ENCODE data around the gene CCDC57.

CCDC57 gene

GRCh38 chr17:82235056-82235774 lies 22.6 kb upstream of the CCDC57 start:
- no peak for DNase-seq

- no peak for DNase-seq
Observed at GRCh38 chr17:82234211-82235055, 21.8 kb upstream of the CCDC57 start.

- DNase-seq, result no peak
Observed at GRCh38 chr17:82232876-82233785, 20.5 kb upstream of the CCDC57 start.

GRCh38 chr17:82232322-82232820 lies 19.7 kb upstream of the CCDC57 start:
- DNase-seq, result no peak

GRCh38 chr17:82231562-82232321 lies 19.1 kb upstream of the CCDC57 start:
- no peak for DNase-seq

GRCh38 chr17:82231312-82231561 lies 18.6 kb upstream of the CCDC57 start:
- DNase-seq, result no peak

GRCh38 chr17:82230609-82231311 lies 18.1 kb upstream of the CCDC57 start:
- DNase-seq, result no peak

GRCh38 chr17:82229698-82230608 lies 17.3 kb upstream of the CCDC57 start:
- DNase-seq, result no peak

GRCh38 chr17:82228842-82229697 lies 16.4 kb upstream of the CCDC57 start, which contains the start of gene SLC16A3:
Gene SLC16A3, plus strand, starts transcription at chr17:82229042. Its CDS starts 6,967 bp downstream, at chr17:82236009.
- DNase-seq, result no peak

GRCh38 chr17:82228278-82228841 lies 15.7 kb upstream of the CCDC57 start:
- no peak for DNase-seq

- DNase-seq, result no peak
Observed at GRCh38 chr17:82227629-82228277, 15.1 kb upstream of the CCDC57 start.

- no peak for DNase-seq
Observed at GRCh38 chr17:82226809-82227628, 14.4 kb upstream of the CCDC57 start.

GRCh38 chr17:82226146-82226808 lies 13.6 kb upstream of the CCDC57 start:
- no peak for DNase-seq

- DNase-seq, result no peak
Observed at GRCh38 chr17:82225368-82226029, 12.9 kb upstream of the CCDC57 start.

- DNase-seq, result no peak
Observed at GRCh38 chr17:82224666-82225065, 12.0 kb upstream of the CCDC57 start.

- DNase-seq, result no peak
Observed at GRCh38 chr17:82223517-82223916, 10.9 kb upstream of the CCDC57 start.

- DNase-seq, result no peak
Observed at GRCh38 chr17:82222816-82223215, 10.2 kb upstream of the CCDC57 start.
